Neural progenitor cell (in vitro differentiated cells): Measurements from ENCODE around the gene RASSF5.

ENCODE experiments used
- EZH2 ChIP-seq: fragments of 200-600 bp; sonication (generic); IDR thresholded peaks from 2 replicates; pipeline ENCODE4 v1.6.1; 2017; ENCODE audit warnings: antibody characterized with exemption, mild to moderate bottlenecking, moderate library complexity
- TF ChIP-seq, protein P1 (sequence below): fragments of 200-600 bp; sonication (generic); IDR thresholded peaks from 2 replicates; pipeline ENCODE4 v1.5.1; 2017; ENCODE audit warnings: antibody characterized with exemption, mild to moderate bottlenecking

DNA sequence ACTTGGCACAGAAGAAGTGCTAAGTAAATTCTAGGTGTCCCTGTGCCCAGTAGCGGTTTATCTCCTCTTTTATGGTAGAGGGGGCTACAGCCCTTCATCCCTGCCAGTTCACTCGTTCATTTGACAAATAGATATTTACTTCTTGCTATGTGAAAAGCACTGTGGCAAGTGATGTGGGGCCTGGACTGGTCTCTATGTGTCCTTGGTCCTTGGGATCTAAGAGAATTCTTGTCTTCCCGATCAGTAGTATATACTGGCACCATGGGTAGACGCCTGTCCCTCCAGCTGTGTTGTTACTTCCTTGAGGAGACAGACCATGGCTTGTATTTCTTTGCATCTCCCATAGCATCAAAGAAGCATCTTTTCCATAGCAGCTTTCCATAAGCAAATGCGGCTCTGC is 75.2 kb downstream of the RASSF5 start:
- TF ChIP-seq, protein P1, sequence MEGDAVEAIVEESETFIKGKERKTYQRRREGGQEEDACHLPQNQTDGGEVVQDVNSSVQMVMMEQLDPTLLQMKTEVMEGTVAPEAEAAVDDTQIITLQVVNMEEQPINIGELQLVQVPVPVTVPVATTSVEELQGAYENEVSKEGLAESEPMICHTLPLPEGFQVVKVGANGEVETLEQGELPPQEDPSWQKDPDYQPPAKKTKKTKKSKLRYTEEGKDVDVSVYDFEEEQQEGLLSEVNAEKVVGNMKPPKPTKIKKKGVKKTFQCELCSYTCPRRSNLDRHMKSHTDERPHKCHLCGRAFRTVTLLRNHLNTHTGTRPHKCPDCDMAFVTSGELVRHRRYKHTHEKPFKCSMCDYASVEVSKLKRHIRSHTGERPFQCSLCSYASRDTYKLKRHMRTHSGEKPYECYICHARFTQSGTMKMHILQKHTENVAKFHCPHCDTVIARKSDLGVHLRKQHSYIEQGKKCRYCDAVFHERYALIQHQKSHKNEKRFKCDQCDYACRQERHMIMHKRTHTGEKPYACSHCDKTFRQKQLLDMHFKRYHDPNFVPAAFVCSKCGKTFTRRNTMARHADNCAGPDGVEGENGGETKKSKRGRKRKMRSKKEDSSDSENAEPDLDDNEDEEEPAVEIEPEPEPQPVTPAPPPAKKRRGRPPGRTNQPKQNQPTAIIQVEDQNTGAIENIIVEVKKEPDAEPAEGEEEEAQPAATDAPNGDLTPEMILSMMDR: no peak
- no peak for TF ChIP-seq EZH2
